Progenitor cell of endocrine pancreas (in vitro differentiated cells): ENCODE results near the gene CELF4. TPM values are rescaled to one million over a fixed set of nuclear protein-coding genes. Genes with fewer than 3 reads are reported as not detected.

Source experiments
- DNase-seq: peaks from one replicate; pipeline ENCODE4 v3.0.0; 2021; ENCODE audit warnings: low spot score; ENCODE audit not compliant: unreplicated experiment
- H3K27ac Mint-ChIP-seq: 2 replicates; pipeline ENCODE4 v1.8.0; 2021; ENCODE audit warnings: mild to moderate bottlenecking, moderate library complexity, mixed read lengths
- H3K27me3 Mint-ChIP-seq: 2 replicates; pipeline ENCODE4 v1.8.0; 2021; ENCODE audit warnings: mixed read lengths
- H3K36me3 Mint-ChIP-seq: 2 replicates; pipeline ENCODE4 v1.8.0; 2022; ENCODE audit warnings: mixed read lengths; ENCODE audit not compliant: insufficient read depth
- H3K4me1 Mint-ChIP-seq: 2 replicates; pipeline ENCODE4 v1.8.0; 2021; ENCODE audit warnings: low read depth, mixed read lengths
- H3K4me3 Mint-ChIP-seq: 2 replicates; pipeline ENCODE4 v1.8.0; 2021; ENCODE audit warnings: low read depth, mild to moderate bottlenecking, moderate library complexity, mixed read lengths
- H3K9me3 Mint-ChIP-seq: 2 replicates; pipeline ENCODE4 v1.8.0; 2021; ENCODE audit warnings: low read depth, mixed read lengths
- CTCF ChIP-seq: fragments of 200-600 bp; sonication (generic); IDR thresholded peaks from one replicate; pipeline ENCODE4 v1.5.0; 2021; ENCODE audit warnings: antibody characterized with exemption, mild to moderate bottlenecking; ENCODE audit not compliant: unreplicated experiment
- total RNA-seq: library from RNA; stranded (reverse); gene quantifications from 2 replicates; pipeline ENCODE4 v1.2.1, GENCODE V29; 2021

CELF4 gene
- total RNA-seq, 1 donor from 2014 or later: 4.6 TPM

- DNase-seq: no peak
- Mint-ChIP-seq H3K4me1 (no peaks in the 10 kb centered on the region), H3K27ac (no peak overlapping the region), H3K9me3 (no peaks in the 10 kb centered on the region), H3K36me3 (no peaks in the 10 kb centered on the region), H3K4me3 (no peak overlapping the region), H3K27me3 (peaks cover 10% of the 10 kb centered on the region)
- TF ChIP-seq CTCF: no peak
Observed at GRCh38 chr18:37275237-37275741, 290.3 kb downstream of the CELF4 start.

GRCh38 chr18:37274309-37275236 is 291.0 kb downstream of the CELF4 start:
- no peak overlapping the region for H3K4me3 Mint-ChIP-seq
- H3K4me1 Mint-ChIP-seq: no peaks in the 10 kb centered on the region
- TF ChIP-seq CTCF: no peak
- peaks cover 8% of the 10 kb centered on the region for H3K27me3 Mint-ChIP-seq
- no peaks in the 10 kb centered on the region for H3K36me3 Mint-ChIP-seq
- no peak for DNase-seq
- H3K9me3 Mint-ChIP-seq: no peaks in the 10 kb centered on the region
- H3K27ac Mint-ChIP-seq: no peak overlapping the region

GRCh38 chr18:37272841-37273240 is 292.8 kb downstream of the CELF4 start:
- no peaks in the 10 kb centered on the region for H3K36me3 Mint-ChIP-seq
- no peak for DNase-seq
- H3K4me3 Mint-ChIP-seq: no peak overlapping the region
- H3K27me3 Mint-ChIP-seq: peaks cover 12% of the 10 kb centered on the region
- TF ChIP-seq CTCF: no peak
- no peaks in the 10 kb centered on the region for H3K9me3 Mint-ChIP-seq
- H3K4me1 Mint-ChIP-seq: no peaks in the 10 kb centered on the region
- no peak overlapping the region for H3K27ac Mint-ChIP-seq

- no peak for TF ChIP-seq CTCF
- Mint-ChIP-seq H3K4me1 (no peaks in the 10 kb centered on the region), H3K36me3 (no peaks in the 10 kb centered on the region), H3K27ac (no peak overlapping the region), H3K27me3 (peaks cover 12% of the 10 kb centered on the region), H3K4me3 (no peak overlapping the region), H3K9me3 (no peaks in the 10 kb centered on the region)
- DNase-seq: no peak
Observed at GRCh38 chr18:37272226-37272625, 293.4 kb downstream of the CELF4 start.

- Mint-ChIP-seq H3K9me3 (no peaks in the 10 kb centered on the region), H3K4me3 (no peak overlapping the region), H3K27ac (no peak overlapping the region), H3K4me1 (no peaks in the 10 kb centered on the region), H3K27me3 (peaks cover 13% of the 10 kb centered on the region), H3K36me3 (no peaks in the 10 kb centered on the region)
- no peak for TF ChIP-seq CTCF
- no peak for DNase-seq
Observed at GRCh38 chr18:37270666-37271052, 294.9 kb downstream of the CELF4 start.
